ENCODE measurements around the gene OCEL1. TPM values are rescaled to one million over a fixed set of nuclear protein-coding genes. Genes with fewer than 3 reads are reported as not detected.

Gene OCEL1
- total RNA-seq, 1 donor from 2014 or later: 21.3 TPM

GRCh38 chr19:17237747-17238706, 12.0 kb downstream of the OCEL1 start:
- intact Hi-C loops (cut with micrococcal nuclease): no loop called here

- intact Hi-C loops (cut with micrococcal nuclease): no loop called here
These were observed 14.2 kb downstream of the OCEL1 start for GRCh38 chr19:17240062-17240752.

DNA sequence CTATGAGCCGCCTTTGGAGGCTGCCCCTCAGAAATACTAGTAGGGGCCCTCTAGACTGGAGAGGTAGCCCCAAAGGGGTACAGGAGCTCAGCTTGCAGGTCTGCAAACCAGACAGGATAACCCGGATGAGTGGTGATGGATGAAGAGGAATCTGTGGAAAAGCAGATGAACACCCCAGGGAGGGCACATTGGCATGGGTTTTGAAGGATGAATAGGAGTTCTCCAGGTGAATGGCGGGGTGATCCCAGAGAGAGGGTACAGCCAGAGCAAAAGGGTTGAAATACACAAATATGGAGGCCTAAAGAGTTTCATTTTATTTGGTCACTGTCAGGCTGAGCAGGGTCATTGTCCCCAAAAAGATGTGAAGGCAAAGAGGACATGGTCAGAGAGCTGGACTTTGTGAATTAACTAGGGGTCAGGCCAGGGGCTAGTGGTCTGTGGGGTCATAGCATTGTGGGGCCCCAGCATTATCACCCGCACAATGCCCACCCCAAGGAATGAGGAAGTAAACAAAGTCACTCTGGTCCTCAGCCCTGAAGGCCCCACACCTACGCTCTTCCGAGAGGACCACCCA, 14.9 kb downstream of the OCEL1 start:
- intact Hi-C loops (cut with micrococcal nuclease): no loop called here

DNA sequence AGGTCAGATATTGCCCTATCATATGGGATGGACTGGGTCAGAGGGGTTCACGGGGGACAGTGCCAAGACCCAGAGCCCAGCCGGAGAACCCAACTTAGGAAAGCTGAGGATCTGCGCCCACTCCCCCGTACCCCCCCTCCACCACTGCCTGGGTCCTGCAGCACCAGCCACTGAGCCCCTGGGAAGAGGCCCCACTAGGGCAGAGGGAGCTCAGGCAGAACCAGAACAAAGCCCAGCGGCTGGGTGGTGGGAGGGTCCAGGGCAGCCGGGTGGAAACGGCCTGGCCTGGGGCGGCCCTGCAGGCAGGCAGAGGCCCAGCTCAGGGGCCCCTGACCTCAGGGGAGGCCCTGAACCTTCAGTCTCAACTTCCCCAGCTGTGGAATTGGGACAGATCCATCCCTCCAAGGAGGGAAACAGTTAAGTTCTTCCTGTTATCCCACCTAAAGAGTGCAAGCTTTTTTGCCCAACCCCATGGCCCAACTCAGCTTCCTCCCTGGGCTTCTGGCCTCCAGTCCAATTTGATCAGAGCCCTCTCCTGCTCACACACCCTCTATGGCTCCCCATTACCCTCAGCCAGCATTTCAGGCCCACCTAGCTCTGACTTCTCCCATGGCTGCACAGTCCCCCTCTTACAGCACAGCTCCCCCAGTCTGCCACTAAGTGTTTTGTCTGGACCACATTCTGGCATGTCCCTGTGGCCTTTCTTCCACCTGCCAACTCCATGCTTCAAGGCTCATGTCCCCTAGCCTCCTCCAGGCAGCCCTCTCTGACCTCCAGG, 16.6 kb downstream of the OCEL1 start:
- intact Hi-C loops (cut with micrococcal nuclease): no loop called here

DNA sequence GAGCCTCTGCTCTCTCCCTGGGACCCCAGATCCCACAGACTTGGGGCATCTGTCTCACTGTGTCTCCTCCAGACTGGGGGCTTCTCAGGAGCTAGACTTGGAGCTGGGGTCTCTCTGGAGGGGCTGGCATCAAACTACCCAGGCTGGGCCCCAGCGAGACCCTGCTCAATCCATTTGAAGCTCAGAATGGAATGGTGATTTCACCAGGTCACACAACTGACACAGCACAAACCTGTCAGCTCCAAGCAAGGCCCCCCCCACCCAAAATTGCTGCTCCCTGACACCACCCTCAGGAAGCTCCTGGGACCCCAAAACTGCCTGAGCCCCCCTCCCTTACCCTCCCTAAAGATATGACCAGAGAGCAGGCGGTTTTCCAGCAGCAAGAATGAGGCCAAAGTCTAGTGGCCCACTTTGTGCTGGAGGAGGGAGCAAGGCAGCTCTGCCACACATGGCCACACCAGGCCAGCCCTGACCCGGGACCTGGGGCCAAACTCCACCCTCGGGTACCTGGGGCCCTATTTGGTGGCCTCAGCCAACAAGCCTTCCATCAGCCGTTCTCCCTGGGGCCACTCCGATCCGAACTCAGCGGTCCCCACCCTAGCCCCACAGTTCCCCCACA, 17.3 kb downstream of the OCEL1 start:
- intact Hi-C loops (cut with micrococcal nuclease): no loop called here

- intact Hi-C loops (cut with micrococcal nuclease): no loop called here
These were observed 18.0 kb downstream of the OCEL1 start for GRCh38 chr19:17243830-17244617.

GRCh38 chr19:17244618-17245534, 18.9 kb downstream of the OCEL1 start:
- intact Hi-C loops (cut with micrococcal nuclease): loop anchor here (1.0 kb wide), 1 partner anchor 9 kb away; no protein-coding TSS in a partner anchor

- intact Hi-C loops (cut with micrococcal nuclease): loop anchor here (1.0 kb wide), 1 partner anchor 9 kb away; no protein-coding TSS in a partner anchor
These were observed 19.5 kb downstream of the OCEL1 start, which contains the start of gene NR2F6 for GRCh38 chr19:17245535-17245984. Gene NR2F6, minus strand, starts transcription at chr19:17245919. Its CDS starts 699 bp downstream, at chr19:17245220.

- intact Hi-C loops (cut with micrococcal nuclease): loop anchor here (1.0 kb wide), 1 partner anchor 21 kb away; the partner anchor contains the start of gene OCEL1
These were observed 20.8 kb downstream of the OCEL1 start for GRCh38 chr19:17246681-17247425.

DNA sequence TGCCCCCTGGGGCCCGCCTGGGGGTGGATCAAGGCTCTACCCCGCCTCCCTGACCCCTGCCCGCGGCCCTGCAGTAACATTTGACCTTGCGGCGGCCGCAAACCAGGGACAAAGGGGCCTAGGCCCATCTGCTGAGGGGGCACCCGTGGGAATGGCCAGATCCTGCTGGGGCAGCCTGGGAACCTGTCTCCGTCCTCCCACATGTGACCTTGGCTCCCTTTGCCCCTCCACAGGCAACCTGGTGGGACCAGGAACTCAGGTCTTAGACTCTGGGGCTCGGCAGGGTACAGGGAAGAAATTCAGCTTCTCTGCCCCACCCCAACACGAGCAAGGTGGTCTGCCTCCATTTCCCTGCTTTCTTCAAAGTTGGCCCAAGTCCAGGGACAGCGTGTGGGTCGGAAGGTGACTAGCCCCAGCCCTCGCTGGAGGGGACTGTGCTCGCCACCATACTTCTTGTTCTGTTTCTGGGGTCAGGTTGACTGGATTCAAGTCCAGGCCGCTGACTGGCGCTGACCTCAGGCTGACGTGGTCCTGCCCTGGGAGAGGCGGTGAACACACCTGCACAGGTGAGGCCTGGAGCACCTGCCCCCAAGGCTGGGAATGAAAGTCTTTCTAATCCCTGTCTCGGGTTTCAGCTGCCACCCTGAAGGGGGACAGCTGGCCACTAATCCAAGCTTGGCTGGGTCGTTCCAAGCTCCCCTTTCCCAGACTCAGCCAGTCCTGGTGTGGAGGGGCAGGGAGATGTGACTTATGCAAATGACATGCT, 22.2 kb downstream of the OCEL1 start:
- intact Hi-C loops (cut with micrococcal nuclease): no loop called here

DNA sequence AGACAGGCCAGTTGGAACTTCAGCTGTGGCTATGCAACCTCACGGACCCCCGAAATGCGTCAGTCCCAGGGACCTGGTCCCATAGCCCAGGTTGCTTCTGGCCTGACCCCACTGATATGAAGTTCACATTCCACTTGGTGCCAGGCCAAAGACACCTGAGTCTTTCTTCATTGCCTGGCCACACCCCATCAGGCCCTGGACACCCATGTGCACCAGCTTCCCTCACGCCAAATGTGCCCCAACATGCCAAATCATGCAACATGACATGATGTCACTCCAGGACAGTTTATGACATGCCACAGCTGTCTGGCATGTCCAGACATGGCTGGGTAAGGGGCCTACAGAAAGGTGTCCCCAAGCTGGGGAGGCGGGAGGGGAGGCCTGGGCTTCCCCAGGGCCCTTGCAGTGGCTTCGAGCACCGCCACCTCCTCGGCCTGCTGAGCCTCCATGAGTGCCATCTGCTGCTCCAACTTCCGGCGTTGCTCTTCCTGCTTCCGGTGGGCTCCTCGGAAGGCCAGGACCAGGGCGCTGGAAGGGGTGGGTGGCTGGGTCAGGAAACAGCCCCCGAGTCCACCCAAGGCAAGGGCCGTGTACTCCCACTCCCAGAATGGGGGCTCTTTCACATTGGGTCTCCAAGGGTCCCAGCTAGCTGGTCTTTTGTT, 24.0 kb downstream of the OCEL1 start:
- intact Hi-C loops (cut with micrococcal nuclease): no loop called here

- intact Hi-C loops (cut with micrococcal nuclease): no loop called here
These were observed 28.6 kb downstream of the OCEL1 start for GRCh38 chr19:17254636-17255035.

- intact Hi-C loops (cut with micrococcal nuclease): no loop called here
These were observed 29.2 kb downstream of the OCEL1 start for GRCh38 chr19:17255150-17255621.

GRCh38 chr19:17256130-17256529, 30.1 kb downstream of the OCEL1 start:
- intact Hi-C loops (cut with micrococcal nuclease): no loop called here

DNA sequence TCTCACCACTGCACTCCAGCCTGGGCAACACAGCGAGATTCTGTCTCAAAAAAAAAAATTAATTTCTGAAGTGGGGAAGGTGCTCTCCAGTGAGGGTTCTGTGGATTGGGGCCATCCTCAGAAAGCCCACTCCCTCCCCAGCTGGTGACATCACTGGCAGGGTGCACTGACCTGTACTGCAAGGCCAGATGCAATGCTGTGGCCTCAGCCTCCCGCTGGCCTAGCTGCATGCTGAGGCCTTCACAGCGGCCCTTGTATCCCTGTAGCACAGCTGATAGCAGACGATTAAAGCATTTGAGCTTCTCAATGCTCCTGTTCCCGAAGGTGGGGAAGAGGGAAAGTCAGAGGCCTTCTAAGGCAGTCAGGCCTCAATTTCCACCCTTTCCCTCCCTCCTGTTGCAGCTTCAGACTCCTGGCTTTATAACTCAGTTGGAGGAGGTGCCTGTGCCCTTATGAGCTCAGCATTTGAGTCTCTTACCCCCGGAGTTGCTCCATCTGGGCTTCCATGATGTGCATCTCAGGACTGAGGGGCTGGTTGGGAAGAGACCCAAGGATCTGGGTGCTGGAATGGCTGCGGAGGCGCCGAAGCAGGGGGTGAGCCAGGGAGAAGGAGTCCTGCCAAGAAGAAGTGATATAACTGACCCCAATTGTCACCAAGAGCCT, 33.2 kb downstream of the OCEL1 start:
- intact Hi-C loops (cut with micrococcal nuclease): no loop called here

DNA sequence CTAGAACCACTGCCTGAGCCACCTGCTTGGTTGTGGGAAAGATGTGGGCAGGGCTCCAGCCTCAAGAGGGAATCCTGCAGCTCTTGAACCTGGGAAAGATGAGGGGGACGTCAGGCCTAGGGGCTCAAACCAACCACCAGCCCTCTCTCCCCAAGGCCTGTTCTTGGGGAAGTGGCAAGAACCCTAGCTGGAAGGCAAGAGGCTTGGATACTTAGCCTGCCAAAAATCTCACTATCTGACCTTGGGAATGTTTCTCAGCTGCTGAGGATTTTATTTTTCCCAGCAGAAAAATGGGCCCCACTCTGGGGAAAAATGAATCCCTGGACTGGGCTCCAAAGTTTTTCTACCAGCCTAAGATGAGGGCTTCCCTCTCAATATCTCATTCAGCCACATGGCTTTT, 33.9 kb downstream of the OCEL1 start:
- intact Hi-C loops (cut with micrococcal nuclease): loop anchor here (2.0 kb wide), 1 partner anchor 25 kb away; no protein-coding TSS in a partner anchor

All from T-helper 1 cell treated with Interleukin-12 subunit alpha and Interleukin-12 subunit beta and Interleukin-4 antibody, amounts not matched to agents 30 ng/mL and 1 ng/mL, for 36 hours (primary cell).